Measurements from ENCODE around the gene CPA4.

The CPA4 gene

DNA sequence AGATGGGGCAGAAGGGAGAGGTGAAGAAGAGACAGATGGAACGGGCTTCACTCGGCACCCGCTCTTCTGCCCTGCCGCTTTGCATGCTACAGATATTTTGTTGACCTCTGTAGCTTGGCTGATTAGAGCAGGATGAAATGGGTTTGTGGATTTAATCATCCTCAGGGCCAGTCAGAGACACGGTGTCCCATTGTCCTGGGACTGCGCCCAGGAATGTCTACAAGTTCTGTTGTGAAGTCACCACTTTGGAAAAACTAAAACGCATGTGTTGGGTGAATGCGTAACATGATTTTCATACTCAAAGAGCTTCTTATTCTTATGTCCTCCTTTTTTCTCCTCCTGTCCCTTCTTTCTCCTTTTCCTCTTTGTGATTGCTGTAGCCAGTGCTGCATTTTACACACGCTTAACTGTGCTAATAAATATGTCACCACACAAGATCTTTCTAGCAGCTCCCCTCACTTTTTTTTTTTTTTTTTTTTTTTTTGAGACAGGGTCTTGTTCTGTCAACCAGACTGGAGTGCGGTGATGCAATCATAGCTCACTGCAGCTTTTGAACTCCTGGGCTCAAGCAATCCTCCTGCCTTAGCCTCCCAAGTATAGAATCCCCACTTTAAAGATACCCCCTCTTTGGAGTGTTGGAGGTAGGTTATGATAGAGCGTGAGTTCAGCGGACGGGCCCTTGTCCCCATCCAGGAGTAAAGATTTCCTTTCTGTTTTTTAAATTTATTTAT lies 3.4 kb downstream of the CPA4 start:
- H3K36me3 ChIP-seq (ENCODE audit: control insufficient read depth, insufficient read depth, low read length) = no peaks in the 10 kb centered on the region

DNA sequence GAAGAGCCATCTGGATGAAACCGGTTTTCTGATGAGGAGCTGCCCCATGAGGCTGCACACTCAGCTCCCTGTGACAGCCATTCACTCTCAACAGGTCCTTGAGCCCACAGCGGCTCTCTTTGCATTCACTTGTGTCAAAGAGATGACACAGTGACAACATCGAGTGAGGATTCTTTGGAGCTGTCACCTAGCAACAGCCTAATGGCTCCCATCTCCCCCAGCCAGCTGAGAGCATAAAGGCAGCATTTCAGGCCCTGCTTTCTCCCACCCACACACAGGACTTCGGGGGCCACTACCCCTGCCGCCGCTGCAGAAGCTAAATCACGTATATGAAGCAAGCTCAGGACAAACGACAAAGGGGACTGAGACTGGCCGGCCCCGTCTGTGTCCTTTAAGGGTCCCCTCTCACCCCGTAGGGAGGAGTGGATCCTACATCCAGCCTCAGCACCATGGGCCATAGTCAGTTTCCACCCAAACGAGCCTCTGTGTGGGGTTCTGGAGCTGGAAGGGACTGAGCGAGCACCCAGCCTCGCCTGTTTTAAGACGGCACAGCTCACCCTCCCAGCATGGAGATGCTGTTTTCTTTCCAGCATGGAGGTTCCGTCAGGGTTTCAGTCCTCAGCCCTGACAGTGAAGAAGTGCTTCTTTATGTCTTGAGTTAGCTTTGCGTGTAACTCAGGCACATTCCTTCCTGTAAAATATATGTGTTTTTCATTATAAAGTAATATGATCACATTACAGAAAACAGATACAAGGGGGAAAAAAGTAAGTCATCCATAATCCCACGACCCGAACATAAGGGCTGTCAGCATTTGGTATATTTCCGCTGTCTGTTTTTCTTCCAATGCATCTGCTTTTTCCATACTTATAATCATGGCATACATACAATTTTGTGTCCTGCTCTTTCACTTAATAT lies 4.9 kb downstream of the CPA4 start:
- Histone ChIP-seq H3K4me3 (ENCODE audit: low read length) (no peak overlapping the region), H3K27me3 (ENCODE audit: control insufficient read depth, insufficient read depth, low read length) (peaks cover 4% of the 10 kb centered on the region), H3K9ac (ENCODE audit: low read length) (no peak overlapping the region)

More for the DNA sequence above, 3.4 kb downstream of the CPA4 start:
- no peak overlapping the region for H3K9ac ChIP-seq (ENCODE audit: low read length)
- no peaks in the 10 kb centered on the region for H3K9me3 ChIP-seq (ENCODE audit: control insufficient read depth, low read length)
- no peaks in the 10 kb centered on the region for H3K4me1 ChIP-seq (ENCODE audit: control insufficient read depth, insufficient read depth, low read length)
- no peak overlapping the region for H3K4me3 ChIP-seq (ENCODE audit: low read length)
- H3K27me3 ChIP-seq (ENCODE audit: control insufficient read depth, insufficient read depth, low read length) = no peaks in the 10 kb centered on the region

DNA sequence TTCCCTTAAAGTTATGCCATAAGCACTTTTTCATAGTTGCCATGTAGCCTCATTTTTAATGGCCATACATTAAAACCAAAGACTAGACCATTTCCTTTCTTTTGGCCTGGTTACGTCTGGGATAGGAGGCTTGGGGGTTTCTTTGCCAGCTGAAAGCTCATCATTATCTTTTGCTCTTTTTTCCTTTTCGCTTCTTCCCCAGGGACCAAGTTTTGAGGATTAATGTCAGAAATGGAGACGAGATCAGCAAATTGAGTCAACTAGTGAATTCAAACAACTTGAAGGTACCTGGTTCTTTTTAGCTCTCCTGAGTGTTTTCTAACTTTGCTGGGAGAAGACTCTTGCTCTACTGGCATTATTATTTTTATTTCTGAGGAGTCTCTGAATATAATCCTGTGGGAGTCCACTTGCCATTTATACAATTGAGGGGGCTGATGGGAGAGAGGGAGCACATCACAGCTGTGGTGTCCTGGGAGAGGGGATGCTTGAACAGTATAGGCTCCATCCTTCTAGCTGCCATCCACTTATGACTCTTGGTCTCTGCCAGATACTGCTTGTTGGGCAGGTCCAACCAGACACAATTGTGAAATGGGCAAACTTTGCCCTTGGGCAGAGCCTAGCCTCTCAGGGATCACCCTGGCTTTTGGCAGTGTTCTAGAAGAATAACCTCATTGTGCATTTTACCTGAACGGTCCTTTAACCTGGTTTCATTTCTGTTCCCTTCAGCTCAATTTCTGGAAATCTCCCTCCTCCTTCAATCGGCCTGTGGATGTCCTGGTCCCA lies 5.8 kb downstream of the CPA4 start:
- Histone ChIP-seq H3K36me3 (ENCODE audit: control insufficient read depth, insufficient read depth, low read length) (no peaks in the 10 kb centered on the region), H3K4me3 (ENCODE audit: low read length) (no peak overlapping the region), H3K9me3 (ENCODE audit: control insufficient read depth, low read length) (no peaks in the 10 kb centered on the region), H3K27me3 (ENCODE audit: control insufficient read depth, insufficient read depth, low read length) (peaks cover 4% of the 10 kb centered on the region), H3K4me1 (ENCODE audit: control insufficient read depth, insufficient read depth, low read length) (no peaks in the 10 kb centered on the region), H3K9ac (ENCODE audit: low read length) (no peak overlapping the region)

More for the DNA sequence above, 4.9 kb downstream of the CPA4 start:
- Histone ChIP-seq H3K4me1 (ENCODE audit: control insufficient read depth, insufficient read depth, low read length) (no peaks in the 10 kb centered on the region), H3K36me3 (ENCODE audit: control insufficient read depth, insufficient read depth, low read length) (no peaks in the 10 kb centered on the region), H3K9me3 (ENCODE audit: control insufficient read depth, low read length) (no peaks in the 10 kb centered on the region)

DNA sequence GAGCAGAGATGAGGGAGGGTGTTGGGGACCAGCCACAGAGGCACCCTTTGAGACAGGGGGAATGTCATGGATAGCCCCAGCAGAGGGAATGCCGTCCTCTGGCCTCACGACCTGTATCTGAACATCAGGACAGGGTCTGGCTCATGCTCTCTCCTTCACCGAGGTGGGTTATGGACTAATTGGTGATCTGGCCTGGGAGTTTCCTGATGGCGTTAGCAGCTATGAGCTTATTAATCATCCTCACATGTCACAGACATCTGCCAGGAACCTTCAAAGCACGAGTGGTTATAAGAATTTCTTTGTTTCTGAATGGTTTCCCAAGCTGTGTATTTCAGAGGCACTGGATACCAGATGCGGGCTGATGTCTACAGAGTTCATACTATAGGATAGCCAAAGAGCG lies 6.9 kb downstream of the CPA4 start:
- no peak overlapping the region for H3K4me3 ChIP-seq (ENCODE audit: low read length)
- H3K27me3 ChIP-seq (ENCODE audit: control insufficient read depth, insufficient read depth, low read length) = peaks cover 4% of the 10 kb centered on the region
- no peaks in the 10 kb centered on the region for H3K36me3 ChIP-seq (ENCODE audit: control insufficient read depth, insufficient read depth, low read length)
- no peaks in the 10 kb centered on the region for H3K4me1 ChIP-seq (ENCODE audit: control insufficient read depth, insufficient read depth, low read length)
- H3K9ac ChIP-seq (ENCODE audit: low read length) = no peak overlapping the region
- H3K9me3 ChIP-seq (ENCODE audit: control insufficient read depth, low read length) = no peaks in the 10 kb centered on the region

GRCh38 chr7:130301501-130302020 lies 8.6 kb downstream of the CPA4 start:
- Histone ChIP-seq H3K9me3 (ENCODE audit: control insufficient read depth, low read length) (no peaks in the 10 kb centered on the region), H3K4me1 (ENCODE audit: control insufficient read depth, insufficient read depth, low read length) (no peaks in the 10 kb centered on the region), H3K4me3 (ENCODE audit: low read length) (no peak overlapping the region), H3K36me3 (ENCODE audit: control insufficient read depth, insufficient read depth, low read length) (no peaks in the 10 kb centered on the region), H3K27me3 (ENCODE audit: control insufficient read depth, insufficient read depth, low read length) (peaks cover 4% of the 10 kb centered on the region), H3K9ac (ENCODE audit: low read length) (no peak overlapping the region)

DNA sequence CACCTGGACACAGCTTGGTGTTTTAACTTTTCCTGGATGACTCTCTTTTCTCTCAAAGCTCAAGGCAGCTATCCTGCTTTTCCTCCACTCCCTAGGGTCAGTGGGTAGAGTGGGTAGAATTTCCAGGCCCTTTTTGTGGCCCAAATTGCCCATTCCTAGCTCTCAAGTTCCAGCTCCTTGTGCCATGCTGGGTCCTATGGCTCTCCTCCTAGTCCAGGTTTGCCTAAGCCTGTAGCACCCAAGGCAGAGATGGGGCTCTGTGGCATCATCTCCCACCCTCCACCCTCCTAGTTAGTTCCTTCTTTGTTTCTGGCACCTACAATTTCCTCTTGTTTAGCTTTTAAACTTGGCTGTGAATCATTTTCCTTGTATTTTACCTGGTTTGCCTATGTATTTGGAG lies 9.7 kb downstream of the CPA4 start:
- no peak overlapping the region for H3K4me3 ChIP-seq (ENCODE audit: low read length)

DNA sequence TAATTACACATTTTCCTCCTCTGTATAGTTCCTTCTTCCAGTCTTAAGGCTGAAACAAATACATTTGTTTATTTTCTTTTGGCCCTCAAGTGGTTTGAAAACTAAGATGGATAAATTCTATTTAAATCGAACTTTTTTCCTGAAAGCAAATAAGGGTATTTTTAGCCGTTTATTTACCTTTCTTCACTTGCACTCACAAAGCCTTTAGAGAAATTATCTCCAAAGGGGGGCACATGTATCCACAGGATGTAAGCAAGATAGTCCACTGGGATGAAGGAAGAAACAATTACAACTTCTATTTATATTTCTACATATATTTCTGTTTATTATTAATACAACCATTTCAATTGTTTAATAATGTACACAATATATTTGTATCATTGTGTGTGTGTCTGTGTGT lies 10.2 kb downstream of the CPA4 start:
- no peak overlapping the region for H3K9ac ChIP-seq (ENCODE audit: low read length)
- H3K36me3 ChIP-seq (ENCODE audit: control insufficient read depth, insufficient read depth, low read length) = no peaks in the 10 kb centered on the region
- H3K27me3 ChIP-seq (ENCODE audit: control insufficient read depth, insufficient read depth, low read length) = peaks cover 4% of the 10 kb centered on the region
- no peak overlapping the region for H3K4me3 ChIP-seq (ENCODE audit: low read length)
- H3K9me3 ChIP-seq (ENCODE audit: control insufficient read depth, low read length) = no peaks in the 10 kb centered on the region
- no peaks in the 10 kb centered on the region for H3K4me1 ChIP-seq (ENCODE audit: control insufficient read depth, insufficient read depth, low read length)

More for the DNA sequence above, 9.7 kb downstream of the CPA4 start:
- Histone ChIP-seq H3K4me1 (ENCODE audit: control insufficient read depth, insufficient read depth, low read length) (no peaks in the 10 kb centered on the region), H3K9ac (ENCODE audit: low read length) (no peak overlapping the region), H3K9me3 (ENCODE audit: control insufficient read depth, low read length) (no peaks in the 10 kb centered on the region), H3K27me3 (ENCODE audit: control insufficient read depth, insufficient read depth, low read length) (peaks cover 4% of the 10 kb centered on the region), H3K36me3 (ENCODE audit: control insufficient read depth, insufficient read depth, low read length) (no peaks in the 10 kb centered on the region)

- H3K9me3 ChIP-seq (ENCODE audit: control insufficient read depth, low read length) = no peaks in the 10 kb centered on the region
- peaks cover 4% of the 10 kb centered on the region for H3K27me3 ChIP-seq (ENCODE audit: control insufficient read depth, insufficient read depth, low read length)
These were observed 10.6 kb downstream of the CPA4 start for GRCh38 chr7:130303551-130303950.

DNA sequence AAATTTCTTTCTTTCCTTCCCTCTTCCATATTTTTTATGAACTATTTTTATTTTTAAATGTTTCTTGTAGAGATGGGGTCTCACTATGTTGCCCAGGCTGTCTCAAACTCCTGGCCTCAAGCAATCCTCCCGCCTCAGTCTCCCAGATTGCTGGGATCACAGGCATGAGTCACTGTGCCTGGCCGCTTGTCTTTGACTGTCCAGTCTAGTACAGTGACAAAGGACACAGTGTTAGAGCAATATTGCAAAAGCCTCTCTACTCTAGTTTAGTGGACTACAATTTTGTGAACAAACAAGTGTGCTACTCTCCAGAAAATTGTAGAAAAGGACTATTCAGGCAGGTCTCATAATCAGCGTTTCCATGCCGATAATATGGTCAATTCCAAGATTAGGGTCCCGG lies 11.0 kb downstream of the CPA4 start:
- Histone ChIP-seq H3K9ac (ENCODE audit: low read length) (no peak overlapping the region), H3K9me3 (ENCODE audit: control insufficient read depth, low read length) (no peaks in the 10 kb centered on the region), H3K4me3 (ENCODE audit: low read length) (no peak overlapping the region), H3K27me3 (ENCODE audit: control insufficient read depth, insufficient read depth, low read length) (peaks cover 4% of the 10 kb centered on the region), H3K36me3 (ENCODE audit: control insufficient read depth, insufficient read depth, low read length) (no peaks in the 10 kb centered on the region), H3K4me1 (ENCODE audit: control insufficient read depth, insufficient read depth, low read length) (no peaks in the 10 kb centered on the region)

More at GRCh38 chr7:130303551-130303950, 10.6 kb downstream of the CPA4 start:
- Histone ChIP-seq H3K4me1 (ENCODE audit: control insufficient read depth, insufficient read depth, low read length) (no peaks in the 10 kb centered on the region), H3K9ac (ENCODE audit: low read length) (no peak overlapping the region), H3K4me3 (ENCODE audit: low read length) (no peak overlapping the region), H3K36me3 (ENCODE audit: control insufficient read depth, insufficient read depth, low read length) (no peaks in the 10 kb centered on the region)

DNA sequence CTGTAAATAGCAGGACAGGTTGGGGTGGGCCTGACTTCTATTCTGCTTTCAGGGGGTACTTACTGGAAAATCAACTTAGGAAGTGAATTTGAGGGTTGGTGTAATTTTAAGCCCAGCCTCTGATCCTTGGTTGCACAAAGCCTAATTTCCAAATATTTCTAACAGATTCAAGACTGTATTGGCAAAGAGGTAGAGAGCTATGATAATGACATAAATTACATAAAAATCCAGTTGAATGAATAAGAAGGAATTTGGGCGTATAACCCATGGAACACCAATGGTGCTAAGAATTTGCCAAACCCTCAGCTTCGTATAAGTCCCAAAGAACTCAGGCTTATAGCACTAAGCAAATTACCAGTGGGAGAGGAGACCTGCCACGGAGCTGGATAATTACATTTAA lies 11.9 kb downstream of the CPA4 start:
- Histone ChIP-seq H3K36me3 (ENCODE audit: control insufficient read depth, insufficient read depth, low read length) (no peaks in the 10 kb centered on the region), H3K4me3 (ENCODE audit: low read length) (no peak overlapping the region), H3K27me3 (ENCODE audit: control insufficient read depth, insufficient read depth, low read length) (peaks cover 4% of the 10 kb centered on the region), H3K4me1 (ENCODE audit: control insufficient read depth, insufficient read depth, low read length) (no peaks in the 10 kb centered on the region), H3K9me3 (ENCODE audit: control insufficient read depth, low read length) (no peaks in the 10 kb centered on the region), H3K9ac (ENCODE audit: low read length) (no peak overlapping the region)

DNA sequence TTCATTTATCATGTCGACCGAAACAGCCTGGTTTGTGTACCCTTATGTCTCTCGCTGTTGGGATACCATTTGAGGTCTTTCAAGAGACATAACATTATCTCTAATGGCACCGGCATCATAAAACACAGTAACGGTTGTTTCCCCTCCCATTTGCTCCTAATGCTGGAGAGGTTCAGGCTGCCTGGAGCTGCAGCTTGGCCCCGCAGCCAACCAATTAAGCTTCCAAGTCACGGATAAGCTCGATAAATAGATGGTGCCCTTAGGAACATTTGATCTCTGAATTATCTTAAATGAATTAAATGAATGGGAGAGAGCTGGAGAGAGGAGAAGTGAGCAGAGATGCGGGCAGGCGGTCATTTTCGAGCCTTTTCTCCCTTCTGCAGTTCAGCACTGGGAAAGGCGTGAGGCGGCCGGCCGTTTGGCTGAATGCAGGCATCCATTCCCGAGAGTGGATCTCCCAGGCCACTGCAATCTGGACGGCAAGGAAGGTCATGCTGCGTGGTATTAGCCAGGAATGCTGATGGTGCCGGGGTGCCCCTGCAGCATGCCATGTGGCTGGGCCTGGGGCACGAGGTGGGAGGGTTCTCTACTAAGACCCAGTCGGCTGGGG lies 12.6 kb downstream of the CPA4 start:
- H3K4me1 ChIP-seq (ENCODE audit: control insufficient read depth, insufficient read depth, low read length) = no peaks in the 10 kb centered on the region
- H3K4me3 ChIP-seq (ENCODE audit: low read length) = no peak overlapping the region
- peaks cover 4% of the 10 kb centered on the region for H3K27me3 ChIP-seq (ENCODE audit: control insufficient read depth, insufficient read depth, low read length)
- H3K36me3 ChIP-seq (ENCODE audit: control insufficient read depth, insufficient read depth, low read length) = no peaks in the 10 kb centered on the region
- H3K9me3 ChIP-seq (ENCODE audit: control insufficient read depth, low read length) = no peaks in the 10 kb centered on the region
- H3K9ac ChIP-seq (ENCODE audit: low read length) = no peak overlapping the region

Measured in mucosa of stomach (tissue), 1 donor.